A549 (cell line): ENCODE data around the gene WDR45B.

Experiments used
- MAFK ChIP-seq: fragments of 450-650 bp; IDR thresholded peaks from 2 replicates; pipeline ENCODE4 v1.6.1; 2014; ENCODE audit not compliant: partially characterized antibody
- NR3C1 ChIP-seq: fragments of >200 bp; sonication (Bioruptor Twin); formaldehyde crosslinking; IDR thresholded peaks from 3 replicates; pipeline ENCODE4 v1.6.1; 2017
- POLR2A ChIP-seq: IDR thresholded peaks from 2 replicates; pipeline ENCODE4 v1.6.1; 2012; ENCODE audit warnings: mild to moderate bottlenecking, low read length
- TF ChIP-seq, protein P1 (sequence below): fragments of >200 bp; sonication (Bioruptor Twin); formaldehyde crosslinking; IDR thresholded peaks from 3 replicates; pipeline ENCODE4 v1.5.1; 2016
- TF ChIP-seq, protein P2 (sequence below): fragments of 250-450 bp; sonication (Bioruptor Pico); IDR thresholded peaks from 2 replicates; pipeline ENCODE4 v1.5.0; 2020; ENCODE audit warnings: low read depth, mild to moderate bottlenecking, moderate library complexity

DNA sequence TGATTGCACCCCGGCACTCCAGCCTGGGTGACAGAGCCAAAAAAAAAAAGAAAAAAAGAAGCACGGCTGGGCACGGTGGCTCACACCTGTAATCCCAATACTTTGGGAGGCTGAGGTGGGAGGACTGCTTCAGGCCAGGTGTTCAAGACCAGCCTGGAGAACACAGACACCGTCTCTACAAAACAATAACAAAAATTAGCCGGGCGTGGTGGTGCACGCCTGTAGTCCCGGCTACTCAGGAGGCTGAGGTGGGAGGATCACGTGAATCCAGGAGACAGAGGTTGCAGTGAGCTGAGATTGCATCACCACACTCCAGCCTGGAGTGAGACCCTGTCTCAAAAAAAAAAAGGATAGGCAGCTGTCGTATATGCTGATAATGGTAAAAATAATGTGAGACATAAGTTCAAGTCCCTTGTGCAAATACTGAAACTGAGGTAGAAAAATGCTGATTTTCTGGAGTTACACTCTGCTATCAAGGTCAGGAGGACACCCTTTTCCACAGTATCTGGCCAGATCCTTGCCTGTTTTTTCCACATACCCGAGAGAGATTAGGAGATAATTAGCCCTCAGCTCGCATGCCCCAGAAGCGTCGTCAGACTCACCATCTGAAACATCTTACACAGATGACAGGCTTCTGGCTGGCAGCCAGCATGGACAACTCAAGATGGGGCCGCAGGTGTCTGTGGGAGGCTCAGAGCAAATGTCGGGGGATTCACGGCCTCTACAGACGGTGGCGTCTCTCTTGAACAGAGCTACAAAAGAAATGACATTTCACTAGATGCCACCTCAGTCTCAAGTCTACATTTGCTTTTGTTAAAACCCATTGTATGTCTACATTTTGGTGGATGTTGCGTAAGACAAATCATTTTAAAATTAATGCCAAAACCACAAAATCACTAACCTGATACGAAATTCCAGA lies 36.8 kb downstream of the WDR45B start:
- TF ChIP-seq NR3C1 (no peak), MAFK (peak; percentile 12), POLR2A (no peak)
- TF ChIP-seq, protein P1, sequence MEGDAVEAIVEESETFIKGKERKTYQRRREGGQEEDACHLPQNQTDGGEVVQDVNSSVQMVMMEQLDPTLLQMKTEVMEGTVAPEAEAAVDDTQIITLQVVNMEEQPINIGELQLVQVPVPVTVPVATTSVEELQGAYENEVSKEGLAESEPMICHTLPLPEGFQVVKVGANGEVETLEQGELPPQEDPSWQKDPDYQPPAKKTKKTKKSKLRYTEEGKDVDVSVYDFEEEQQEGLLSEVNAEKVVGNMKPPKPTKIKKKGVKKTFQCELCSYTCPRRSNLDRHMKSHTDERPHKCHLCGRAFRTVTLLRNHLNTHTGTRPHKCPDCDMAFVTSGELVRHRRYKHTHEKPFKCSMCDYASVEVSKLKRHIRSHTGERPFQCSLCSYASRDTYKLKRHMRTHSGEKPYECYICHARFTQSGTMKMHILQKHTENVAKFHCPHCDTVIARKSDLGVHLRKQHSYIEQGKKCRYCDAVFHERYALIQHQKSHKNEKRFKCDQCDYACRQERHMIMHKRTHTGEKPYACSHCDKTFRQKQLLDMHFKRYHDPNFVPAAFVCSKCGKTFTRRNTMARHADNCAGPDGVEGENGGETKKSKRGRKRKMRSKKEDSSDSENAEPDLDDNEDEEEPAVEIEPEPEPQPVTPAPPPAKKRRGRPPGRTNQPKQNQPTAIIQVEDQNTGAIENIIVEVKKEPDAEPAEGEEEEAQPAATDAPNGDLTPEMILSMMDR, result no peak
- TF ChIP-seq, protein P2, sequence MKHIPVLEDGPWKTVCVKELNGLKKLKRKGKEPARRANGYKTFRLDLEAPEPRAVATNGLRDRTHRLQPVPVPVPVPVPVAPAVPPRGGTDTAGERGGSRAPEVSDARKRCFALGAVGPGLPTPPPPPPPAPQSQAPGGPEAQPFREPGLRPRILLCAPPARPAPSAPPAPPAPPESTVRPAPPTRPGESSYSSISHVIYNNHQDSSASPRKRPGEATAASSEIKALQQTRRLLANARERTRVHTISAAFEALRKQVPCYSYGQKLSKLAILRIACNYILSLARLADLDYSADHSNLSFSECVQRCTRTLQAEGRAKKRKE (CRISPR knock-in tag), result no peak
